Measurements from ENCODE around the gene TMED4. TPM values are rescaled to one million over a fixed set of nuclear protein-coding genes. Genes with fewer than 3 reads are reported as not detected.
A peak's percentile ranks its signal among the peaks of the same experiment; 100 is the strongest.

Gene TMED4
- total RNA-seq, 4 donors from 2014 or later, result 132 to 232 (median 218) TPM

DNA sequence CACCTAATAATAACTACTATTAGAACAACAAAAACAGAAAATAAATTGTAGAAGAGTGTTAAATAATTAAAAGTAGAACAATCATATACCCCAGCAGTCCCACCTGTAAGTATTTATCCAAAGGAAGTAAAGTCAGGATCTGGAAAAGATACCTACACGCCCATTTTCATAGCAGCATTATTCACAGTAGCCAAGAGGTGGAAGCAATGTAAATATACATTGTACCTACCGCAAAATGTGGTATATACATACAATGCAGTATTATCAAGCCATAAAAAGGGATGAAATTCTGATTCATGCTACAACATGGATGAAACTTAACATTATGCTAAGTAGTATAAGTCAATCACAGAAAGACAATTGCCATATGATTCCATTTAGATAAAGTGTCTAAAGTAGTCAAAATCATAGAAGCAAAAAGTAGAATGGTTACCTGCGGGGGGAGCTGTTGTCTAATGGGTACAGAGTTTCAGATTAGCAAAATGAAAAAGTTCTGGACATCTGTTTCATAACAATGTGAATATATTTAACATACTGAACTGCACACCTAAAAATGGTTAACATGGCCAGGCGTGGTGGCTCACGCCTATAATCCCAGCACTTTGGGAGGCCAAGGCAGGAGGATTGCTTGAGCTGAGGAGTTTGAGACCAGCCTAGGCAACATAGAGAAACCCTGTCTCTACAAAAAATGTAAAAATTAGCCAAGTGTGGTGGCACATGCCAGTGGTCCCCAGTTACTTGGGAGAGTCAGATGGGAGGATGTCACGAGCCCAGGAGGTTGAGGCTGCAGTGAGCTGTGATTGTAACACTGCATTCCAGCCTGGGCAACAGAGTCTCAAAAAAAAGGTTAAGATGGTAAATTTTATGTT, 6.0 kb upstream of the TMED4 start:
- no peaks in the 10 kb centered on the region for H3K9me3 ChIP-seq
- DNase-seq (ENCODE audit: low spot score in 2 of 2), result peak in 1 of 2 donors; percentile 82
- H3K27ac ChIP-seq, result no peak overlapping the region
- no peak for TF ChIP-seq EP300 (IDR thresholded peaks at IDR 0.05)
- no peak for TF ChIP-seq POLR2A (IDR thresholded peaks at IDR 0.05)
- TF ChIP-seq, protein P1, sequence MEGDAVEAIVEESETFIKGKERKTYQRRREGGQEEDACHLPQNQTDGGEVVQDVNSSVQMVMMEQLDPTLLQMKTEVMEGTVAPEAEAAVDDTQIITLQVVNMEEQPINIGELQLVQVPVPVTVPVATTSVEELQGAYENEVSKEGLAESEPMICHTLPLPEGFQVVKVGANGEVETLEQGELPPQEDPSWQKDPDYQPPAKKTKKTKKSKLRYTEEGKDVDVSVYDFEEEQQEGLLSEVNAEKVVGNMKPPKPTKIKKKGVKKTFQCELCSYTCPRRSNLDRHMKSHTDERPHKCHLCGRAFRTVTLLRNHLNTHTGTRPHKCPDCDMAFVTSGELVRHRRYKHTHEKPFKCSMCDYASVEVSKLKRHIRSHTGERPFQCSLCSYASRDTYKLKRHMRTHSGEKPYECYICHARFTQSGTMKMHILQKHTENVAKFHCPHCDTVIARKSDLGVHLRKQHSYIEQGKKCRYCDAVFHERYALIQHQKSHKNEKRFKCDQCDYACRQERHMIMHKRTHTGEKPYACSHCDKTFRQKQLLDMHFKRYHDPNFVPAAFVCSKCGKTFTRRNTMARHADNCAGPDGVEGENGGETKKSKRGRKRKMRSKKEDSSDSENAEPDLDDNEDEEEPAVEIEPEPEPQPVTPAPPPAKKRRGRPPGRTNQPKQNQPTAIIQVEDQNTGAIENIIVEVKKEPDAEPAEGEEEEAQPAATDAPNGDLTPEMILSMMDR (IDR thresholded peaks at IDR 0.05), result peak; percentile 39 to 59 (median 49)
- no peaks in the 10 kb centered on the region for H3K27me3 ChIP-seq
- H3K4me3 ChIP-seq, result no peak overlapping the region
- 25 to 26% methylated on average over 6 of the region's 6 CpGs for WGBS, 2 donors
- H3K36me3 ChIP-seq, result no peaks in the 10 kb centered on the region
- H3K4me1 ChIP-seq, result peaks cover 0 to 7% (median 0%) of the 10 kb centered on the region in 4 donors

DNA sequence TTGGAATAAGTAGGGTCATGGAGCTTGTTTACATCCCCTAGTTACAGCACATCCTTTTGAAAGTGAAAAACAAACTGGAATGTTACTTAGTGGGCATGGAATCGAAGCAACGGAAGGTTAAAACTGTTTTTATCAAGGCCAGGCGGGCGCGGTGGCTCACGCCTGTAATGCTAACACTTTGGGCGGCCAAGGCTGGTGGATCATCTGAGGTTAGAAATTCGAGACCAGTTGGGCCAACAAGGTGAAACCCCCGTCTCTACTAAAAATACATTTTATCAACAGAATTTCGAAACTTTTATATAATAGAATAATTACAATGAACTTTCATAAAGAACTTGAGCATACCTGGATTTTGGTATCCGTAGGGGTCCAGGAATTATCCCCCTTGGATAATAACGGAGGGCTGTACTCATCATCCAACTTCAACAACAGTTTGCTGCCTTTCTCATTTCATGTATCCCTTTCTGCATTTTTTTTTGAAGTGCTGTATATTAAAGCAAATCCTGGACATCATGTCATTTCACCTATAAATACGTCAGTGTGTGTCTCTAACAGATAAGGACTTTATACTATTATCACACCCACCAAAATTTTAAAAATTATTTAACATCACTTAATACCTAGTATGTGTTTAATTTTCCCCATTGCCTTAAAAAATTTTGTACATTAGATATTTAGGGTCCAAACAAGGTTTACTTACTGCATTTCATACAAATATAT, 1.3 kb upstream of the TMED4 start:
- Histone ChIP-seq H3K4me1 (peaks cover 3 to 33% (median 15%) of the 10 kb centered on the region in 4 donors), H3K9me3 (no peaks in the 10 kb centered on the region), H3K4me3 (peak overlapping the region; percentile 71 to 100 (median 90)), H3K27me3 (no peaks in the 10 kb centered on the region), H3K27ac (peak overlapping the region; percentile 83 to 100 (median 98)), H3K36me3 (peaks cover 0 to 29% (median 0%) of the 10 kb centered on the region in 3 donors)
- TF ChIP-seq EP300 (IDR thresholded peaks at IDR 0.05), result no peak
- TF ChIP-seq, protein P1 (IDR thresholded peaks at IDR 0.05), result no peak
- TF ChIP-seq POLR2A (IDR thresholded peaks at IDR 0.05), result no peak
- no peak for DNase-seq (ENCODE audit: low spot score in 2 of 2)
- 89 to 92% methylated on average over 13 of the region's 13 CpGs for WGBS, 2 donors

DNA sequence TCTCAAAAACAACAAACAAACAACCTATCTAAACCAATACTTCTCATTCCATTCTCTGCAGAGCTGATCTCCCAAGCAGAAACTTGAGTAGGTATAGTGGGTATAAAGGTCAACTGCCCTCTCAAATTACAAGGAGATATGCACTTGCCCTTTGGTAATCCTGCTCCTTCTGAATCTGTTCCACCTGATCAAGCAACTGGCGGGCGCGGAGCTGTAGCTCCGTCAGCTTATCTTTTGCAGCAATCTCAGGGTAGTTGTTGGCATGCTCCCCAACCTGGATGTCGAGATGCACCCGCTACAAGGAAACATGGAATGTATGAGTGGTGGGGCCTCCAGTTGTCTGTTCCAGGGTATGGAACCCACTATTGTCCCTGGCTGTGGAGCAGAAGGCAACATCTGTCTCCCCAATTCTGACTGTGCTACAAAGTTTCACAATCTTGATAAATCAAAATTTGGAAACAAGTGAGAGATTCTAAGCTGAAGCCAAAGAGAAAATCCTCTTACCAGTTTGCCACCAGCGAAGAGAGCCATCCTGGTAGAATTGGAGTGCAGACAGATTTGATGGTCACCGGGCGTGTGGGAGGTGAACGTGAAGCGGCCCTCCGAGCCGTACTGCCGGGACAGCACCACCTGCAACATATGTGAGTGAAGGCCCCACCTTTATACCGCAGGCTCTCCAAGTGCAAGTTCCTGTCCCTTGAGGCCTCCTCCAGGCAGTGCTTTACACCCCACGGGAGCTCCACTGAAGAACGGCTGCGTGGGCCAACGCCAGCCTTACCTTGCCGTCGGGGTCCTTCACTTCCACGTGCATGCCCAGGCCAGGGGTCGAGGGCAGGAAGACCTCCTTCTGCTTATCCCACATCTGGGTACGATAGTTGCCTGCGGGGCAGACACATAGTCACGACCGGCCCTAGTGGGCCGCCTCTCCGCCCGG, 819 bp downstream of the TMED4 start:
- no peak for DNase-seq (ENCODE audit: low spot score in 2 of 2)
- no peak for TF ChIP-seq POLR2A (IDR thresholded peaks at IDR 0.05)
- TF ChIP-seq, protein P1 (IDR thresholded peaks at IDR 0.05), result no peak
- no peak for TF ChIP-seq EP300 (IDR thresholded peaks at IDR 0.05)
- H3K4me1 ChIP-seq, result peaks cover 3 to 27% (median 15%) of the 10 kb centered on the region in 4 donors
- no peaks in the 10 kb centered on the region for H3K27me3 ChIP-seq
- peak overlapping the region; percentile 71 to 100 (median 90) for H3K4me3 ChIP-seq
- 23 to 24% methylated on average over 21 to 22 of the region's 30 CpGs for WGBS, 2 donors
- no peaks in the 10 kb centered on the region for H3K9me3 ChIP-seq
- H3K36me3 ChIP-seq, result peaks cover 0 to 48% (median 0%) of the 10 kb centered on the region in 3 donors
- peak overlapping the region; percentile 83 to 100 (median 98) for H3K27ac ChIP-seq

DNA sequence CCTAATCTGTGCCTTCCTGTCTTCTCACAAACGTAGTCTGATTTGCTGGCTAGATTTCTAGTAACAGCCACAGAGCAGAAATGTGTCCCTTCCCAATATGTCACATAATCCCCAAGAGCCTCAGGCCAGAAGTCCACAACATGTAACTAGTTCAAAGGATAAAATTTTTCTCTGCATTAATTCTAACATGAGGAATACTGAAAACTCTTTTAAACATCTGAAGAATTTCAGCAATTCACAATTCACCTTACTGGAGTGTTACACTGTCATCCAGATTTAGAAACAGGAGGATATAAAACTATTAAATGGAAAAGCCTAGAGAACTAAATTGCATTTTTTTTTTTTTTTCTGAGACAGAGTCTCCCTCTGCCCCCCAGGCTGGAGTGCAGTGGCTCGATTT, 5.8 kb downstream of the TMED4 start:
- no peak overlapping the region for H3K27ac ChIP-seq
- no peaks in the 10 kb centered on the region for H3K9me3 ChIP-seq
- peaks cover 3 to 52% (median 30%) of the 10 kb centered on the region in 4 donors for H3K4me1 ChIP-seq
- WGBS, 2 donors, result 68 to 72% methylated on average over 2 of the region's 2 CpGs
- TF ChIP-seq POLR2A (IDR thresholded peaks at IDR 0.05) (no peak), EP300 (IDR thresholded peaks at IDR 0.05) (no peak)
- TF ChIP-seq, protein P1 (IDR thresholded peaks at IDR 0.05), result no peak
- no peaks in the 10 kb centered on the region for H3K27me3 ChIP-seq
- no peak overlapping the region for H3K4me3 ChIP-seq
- DNase-seq (ENCODE audit: low spot score in 2 of 2), result no peak
- H3K36me3 ChIP-seq, result peaks cover 0 to 74% (median 6%) of the 10 kb centered on the region in 3 donors
